ENCODE results near the gene KRTAP1-3.
"Not testable (repeated sequence)": the region's sequence is repeated elsewhere in the genome, so short reads cannot be mapped to it uniquely, and the experiment has no call there.

The KRTAP1-3 gene

DNA sequence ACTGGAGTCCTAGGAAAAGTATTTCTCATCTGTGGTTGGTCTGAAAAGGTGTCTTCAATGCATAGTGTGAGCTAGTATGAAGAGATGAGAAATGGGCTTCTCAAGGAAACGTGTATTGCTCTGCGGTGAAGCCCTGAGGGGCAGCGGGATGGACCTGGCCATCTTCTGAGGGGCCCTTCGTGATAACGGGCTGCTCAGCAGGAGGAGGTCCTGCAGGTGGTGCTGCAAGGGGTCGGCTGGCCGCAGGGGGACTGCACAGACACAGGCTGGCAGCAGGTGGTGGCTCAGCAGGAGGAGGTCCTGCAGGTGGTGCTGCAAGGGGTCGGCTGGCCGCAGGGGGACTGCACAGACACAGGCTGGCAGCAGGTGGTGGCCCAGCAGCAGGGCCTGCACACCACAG, 19.9 kb upstream of the KRTAP1-3 start:
- in situ Hi-C loops (cut with MboI; ENCODE audit: low sequenced_read_pairs): not testable (repeated sequence)

DNA sequence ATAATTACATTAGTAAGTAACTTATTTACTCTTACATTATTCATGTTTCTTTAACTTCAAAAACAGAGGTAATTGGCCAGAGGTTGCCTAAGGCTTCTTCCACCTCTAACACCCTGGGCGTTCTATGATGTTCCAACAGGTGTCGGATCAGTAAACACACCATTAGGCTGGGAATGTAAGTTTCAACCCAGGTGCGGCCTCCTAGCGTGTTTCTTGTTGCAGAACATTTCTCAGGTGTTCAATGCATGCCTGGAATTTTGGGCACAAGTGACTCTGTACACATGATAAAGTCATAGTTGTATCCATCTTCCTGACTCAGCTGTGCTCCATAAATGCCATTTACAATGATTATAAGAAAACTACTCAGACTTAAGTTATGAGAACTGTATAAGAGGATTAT, 19.4 kb upstream of the KRTAP1-3 start:
- in situ Hi-C loops (cut with MboI; ENCODE audit: low sequenced_read_pairs): no loop called here

DNA sequence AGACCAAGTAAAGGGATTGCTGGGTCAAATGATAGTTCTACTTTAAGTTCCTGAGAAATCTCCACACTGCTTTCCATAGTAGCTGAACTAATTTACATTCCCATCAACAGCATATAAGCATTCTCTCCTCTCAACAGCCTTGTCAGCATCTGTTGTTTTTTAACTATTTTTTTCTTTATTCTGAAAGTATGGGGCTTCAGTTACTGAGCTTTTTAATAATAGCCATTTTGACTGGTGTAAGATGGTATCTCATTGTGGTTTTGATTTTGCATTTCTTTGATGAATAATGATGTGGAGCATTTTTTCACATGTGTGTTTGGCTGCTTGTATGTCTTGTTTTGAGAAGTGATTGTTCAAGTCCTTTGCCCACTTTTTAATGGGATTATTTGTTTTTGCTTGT, 17.9 kb upstream of the KRTAP1-3 start:
- in situ Hi-C loops (cut with MboI; ENCODE audit: low sequenced_read_pairs): no loop called here

DNA sequence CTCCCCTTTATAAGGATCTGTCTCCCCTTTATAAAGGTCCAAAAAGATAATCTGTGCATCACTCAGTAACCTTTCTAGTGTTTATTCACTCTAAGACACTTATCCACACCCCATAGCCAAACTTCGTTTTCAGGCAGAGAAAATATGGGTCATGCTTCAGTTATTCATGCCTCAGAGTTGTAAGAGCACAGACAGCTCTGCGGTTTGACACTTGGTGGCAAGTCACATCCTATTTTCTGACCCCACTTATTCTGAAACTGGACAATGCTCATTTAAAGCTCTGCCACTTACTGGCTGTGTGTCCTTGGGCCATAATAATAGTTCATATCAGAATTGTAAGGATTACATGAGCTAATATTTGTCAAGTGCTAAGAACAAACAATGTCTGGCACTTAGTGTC, 14.4 kb upstream of the KRTAP1-3 start:
- in situ Hi-C loops (cut with MboI; ENCODE audit: low sequenced_read_pairs): no loop called here

DNA sequence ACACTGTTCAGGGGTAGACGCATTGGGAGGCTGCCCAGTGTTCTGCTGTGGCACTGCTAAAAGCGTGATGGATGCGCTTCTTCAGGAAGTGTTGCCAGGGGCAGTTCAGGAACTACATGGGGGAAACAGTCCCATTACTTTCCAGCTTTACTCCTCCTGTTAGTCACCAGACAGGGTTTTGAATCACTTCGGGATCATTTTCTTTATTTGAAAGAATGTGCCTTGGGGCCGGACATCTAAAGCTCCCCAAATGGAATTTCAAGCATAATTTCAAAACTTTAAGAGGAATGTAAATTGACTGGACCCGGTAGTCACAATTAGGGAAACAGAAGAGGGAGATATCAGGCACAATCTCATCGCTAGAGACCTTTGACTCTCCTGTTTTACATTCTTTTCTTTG, 13.8 kb upstream of the KRTAP1-3 start:
- in situ Hi-C loops (cut with MboI; ENCODE audit: low sequenced_read_pairs): no loop called here

DNA sequence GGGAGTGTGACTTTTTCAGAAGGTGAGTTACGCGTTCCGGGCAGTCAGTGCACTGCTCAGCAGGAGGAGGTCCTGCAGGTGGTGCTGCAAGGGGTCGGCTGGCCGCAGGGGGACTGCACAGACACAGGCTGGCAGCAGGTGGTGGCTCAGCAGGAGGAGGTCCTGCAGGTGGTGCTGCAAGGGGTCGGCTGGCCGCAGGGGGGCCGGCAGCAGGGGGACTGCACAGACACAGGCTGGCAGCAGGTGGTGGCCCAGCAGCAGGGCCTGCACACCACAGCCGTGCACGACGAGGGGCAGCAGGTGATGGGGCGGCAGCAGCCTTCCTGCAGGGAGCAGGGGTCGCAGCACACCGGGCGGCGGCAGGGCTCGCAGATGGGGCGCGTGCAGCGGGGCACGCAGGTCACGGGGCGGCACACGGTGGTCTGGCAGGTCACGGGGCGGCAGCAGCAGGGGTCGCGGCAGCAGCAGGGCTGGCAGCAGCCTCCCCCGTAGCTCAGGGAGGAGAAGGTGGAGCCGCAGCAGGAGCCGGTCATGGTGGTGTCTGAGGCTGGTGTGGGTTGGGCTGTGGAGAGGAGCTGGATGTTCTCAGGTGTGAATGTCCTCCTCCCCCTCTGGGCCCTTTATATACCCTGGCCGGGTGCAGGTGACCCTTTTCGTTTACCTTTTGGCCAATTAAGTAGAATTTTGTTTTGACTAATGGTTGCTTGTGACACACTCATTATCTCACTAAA, 12.2 kb upstream of the KRTAP1-3 start, which contains the start of gene KRTAP2-1:
Gene KRTAP2-1 (minus strand): TSS at position 582 of the 731 bp plus-strand sequence. CDS start 49 bp downstream, at position 533.
- in situ Hi-C loops (cut with MboI; ENCODE audit: low sequenced_read_pairs): not testable (repeated sequence)

DNA sequence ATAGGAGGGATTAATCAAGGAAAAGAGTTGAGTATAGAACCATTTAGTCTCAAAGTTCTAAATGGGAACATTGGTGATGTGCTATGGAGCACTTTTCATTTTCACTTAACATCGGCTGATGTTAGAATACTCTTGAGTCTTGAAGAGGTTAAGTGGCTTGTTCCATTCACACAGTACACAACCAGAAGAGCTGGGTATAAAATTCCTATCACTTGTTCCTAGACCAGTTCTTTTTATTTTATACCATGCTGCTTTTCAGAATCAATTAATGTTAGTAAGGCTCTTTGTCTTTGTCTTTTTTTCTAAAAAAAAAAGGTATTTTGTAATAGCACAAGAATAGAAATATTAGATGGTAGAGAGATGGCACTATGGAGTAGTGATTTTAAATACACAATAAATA, 8.3 kb upstream of the KRTAP1-3 start:
- in situ Hi-C loops (cut with MboI; ENCODE audit: low sequenced_read_pairs): no loop called here

DNA sequence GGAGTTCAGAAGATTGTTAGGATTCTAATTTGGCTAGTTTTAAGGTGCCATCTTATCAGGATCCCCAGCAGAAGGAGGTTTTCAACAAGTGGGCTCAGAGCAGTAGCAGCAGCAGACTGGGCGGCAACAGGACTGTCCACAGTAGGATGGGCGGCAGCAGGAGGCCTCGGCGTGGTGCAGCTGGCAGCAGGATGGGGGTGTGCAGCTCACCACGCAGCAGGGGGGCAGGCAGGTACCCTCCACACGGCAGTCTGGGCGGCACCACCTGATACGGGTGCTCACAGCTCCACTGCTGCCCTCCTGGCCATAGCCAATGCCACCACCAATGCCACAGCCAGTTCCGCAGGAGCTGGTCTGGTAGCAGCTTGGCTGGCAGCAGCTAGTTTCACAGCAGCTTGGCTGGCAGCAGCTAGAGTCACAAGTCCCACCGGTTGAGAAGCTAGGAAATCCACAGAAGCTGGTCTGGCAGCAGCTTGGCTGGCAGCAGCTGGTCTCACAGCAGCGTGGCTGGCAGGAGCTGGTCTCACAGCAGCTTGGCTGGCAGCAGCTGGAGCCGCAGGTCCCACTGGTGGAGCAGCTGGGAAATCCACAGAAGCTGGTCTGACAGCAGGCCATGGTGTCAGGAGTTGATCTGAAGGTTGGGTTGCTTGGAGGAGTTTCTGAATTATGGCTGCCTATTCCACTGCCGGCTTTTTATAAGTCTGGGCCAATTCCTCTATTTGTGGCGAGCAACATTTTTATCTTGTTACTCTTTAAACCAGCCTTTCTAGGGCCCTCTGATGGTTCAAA, 6.3 kb upstream of the KRTAP1-3 start, which contains the start of gene KRTAP1-1:
Gene KRTAP1-1 (minus strand): TSS at position 668 of the 789 bp plus-strand sequence. CDS start 53 bp downstream, at position 615.
- in situ Hi-C loops (cut with MboI; ENCODE audit: low sequenced_read_pairs): not testable (repeated sequence)

DNA sequence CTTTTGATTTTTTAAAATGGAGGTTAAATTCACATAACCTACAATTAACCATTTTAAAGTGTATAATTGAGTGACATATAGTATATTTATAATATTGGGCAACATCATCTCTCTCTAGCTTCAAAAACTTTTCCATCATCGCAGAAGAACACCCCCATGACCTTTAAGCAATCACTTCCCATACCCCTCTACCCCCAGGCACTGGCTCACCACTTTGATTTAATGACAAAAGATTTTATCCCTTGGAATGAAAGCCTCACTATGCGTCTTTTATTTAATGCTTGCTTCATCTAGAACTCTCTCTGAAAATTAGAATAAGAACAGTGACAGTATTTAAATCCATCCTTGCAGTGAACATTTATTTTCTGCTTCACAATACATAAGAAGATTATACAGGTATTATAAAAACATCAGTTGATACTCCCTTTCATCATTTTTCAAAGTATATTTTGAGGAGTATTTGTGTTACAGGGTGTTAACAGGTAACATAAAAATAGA, 3.2 kb upstream of the KRTAP1-3 start:
- in situ Hi-C loops (cut with MboI; ENCODE audit: low sequenced_read_pairs): no loop called here

DNA sequence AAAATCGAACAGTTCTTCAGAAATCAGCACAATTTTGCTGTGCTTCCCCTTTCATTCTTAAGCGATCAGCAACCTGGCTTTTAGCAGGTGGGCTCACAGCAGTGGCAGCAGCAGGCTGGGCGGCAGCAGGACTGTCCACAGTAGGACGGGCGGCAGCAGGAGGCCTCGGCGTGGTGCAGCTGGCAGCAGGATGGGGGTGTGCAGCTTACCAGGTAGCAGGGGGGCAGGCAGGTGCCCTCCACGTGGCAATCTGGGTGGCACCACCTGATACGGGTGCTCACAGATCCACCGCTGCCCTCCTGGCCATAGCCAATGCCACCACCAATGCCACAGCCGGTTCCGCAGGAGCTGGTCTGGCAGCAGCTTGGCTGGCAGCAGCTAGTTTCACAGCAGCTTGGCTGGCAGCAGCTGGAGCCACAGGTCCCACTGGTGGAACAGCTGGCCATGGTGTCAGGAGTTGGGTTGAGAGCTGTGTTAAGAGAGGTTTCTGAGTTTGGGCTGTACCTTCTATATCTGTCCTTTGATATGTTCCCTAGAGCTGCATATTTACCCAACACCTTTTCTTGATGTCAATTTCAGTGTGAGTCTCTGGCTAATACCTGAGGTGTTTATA, 4.9 kb downstream of the KRTAP1-3 start, which contains the start of gene KRTAP1-4:
Gene KRTAP1-4 (minus strand): TSS at position 563 of the 613 bp plus-strand sequence. CDS start 117 bp downstream, at position 446.
- in situ Hi-C loops (cut with MboI; ENCODE audit: low sequenced_read_pairs): no loop called here

DNA sequence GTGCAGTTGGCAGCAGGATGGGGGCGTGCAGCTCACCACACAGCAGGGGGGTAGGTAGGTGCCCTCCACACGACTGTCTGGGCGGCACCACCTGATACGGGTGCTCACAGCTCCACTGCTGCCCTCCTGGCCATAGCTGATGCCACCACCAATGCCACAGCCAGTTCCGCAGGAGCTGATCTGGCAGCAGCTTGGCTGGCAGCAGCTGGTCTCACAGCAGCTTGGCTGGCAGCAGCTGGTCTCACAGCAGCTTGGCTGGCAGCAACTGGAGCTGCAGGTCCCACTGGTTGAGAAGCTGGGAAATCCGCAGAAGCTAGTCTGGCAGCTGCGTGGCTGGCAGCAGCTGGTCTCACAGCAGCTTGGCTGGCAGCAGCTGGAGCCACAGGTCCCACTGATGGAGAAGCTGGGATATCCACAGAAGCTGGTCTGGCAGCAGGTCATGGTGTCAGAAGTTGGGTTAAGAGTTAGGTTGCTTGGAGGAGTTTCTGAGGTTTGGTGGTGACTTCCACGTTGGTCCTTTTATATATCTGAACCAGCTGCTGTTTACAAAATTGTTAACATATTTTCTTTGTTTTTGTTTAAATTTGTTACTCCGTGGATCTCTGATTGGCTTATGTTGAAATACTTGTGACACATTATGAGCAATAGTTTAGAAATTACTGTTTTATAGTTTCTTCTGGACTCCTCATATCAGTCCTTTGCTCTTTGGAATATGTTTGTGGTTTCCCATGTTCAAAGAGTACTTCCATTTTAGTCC, 7.8 kb downstream of the KRTAP1-3 start, which contains the start of gene KRTAP1-5:
Gene KRTAP1-5 (minus strand): TSS at position 494 of the 757 bp plus-strand sequence. CDS start 53 bp downstream, at position 441.
- in situ Hi-C loops (cut with MboI; ENCODE audit: low sequenced_read_pairs): no loop called here

DNA sequence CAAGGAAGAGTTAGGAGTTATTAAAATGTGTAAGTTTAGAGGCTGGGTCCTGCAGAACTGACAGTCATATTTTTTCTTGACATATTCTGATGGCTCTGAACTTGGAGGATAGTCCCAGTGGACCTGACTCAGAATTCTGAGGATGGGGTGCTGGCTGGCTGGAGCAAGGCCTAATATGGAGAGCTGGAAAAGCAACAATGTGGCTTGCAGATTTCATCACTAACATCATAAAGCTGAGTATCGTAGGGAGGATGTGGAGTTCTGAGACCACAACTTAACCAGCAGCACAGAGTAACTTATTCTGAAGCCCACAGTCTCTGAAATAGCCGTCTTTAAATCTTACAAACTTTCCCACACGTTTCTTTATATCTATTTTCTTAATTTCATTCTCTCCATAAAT, 10.0 kb downstream of the KRTAP1-3 start:
- in situ Hi-C loops (cut with MboI; ENCODE audit: low sequenced_read_pairs): no loop called here

DNA sequence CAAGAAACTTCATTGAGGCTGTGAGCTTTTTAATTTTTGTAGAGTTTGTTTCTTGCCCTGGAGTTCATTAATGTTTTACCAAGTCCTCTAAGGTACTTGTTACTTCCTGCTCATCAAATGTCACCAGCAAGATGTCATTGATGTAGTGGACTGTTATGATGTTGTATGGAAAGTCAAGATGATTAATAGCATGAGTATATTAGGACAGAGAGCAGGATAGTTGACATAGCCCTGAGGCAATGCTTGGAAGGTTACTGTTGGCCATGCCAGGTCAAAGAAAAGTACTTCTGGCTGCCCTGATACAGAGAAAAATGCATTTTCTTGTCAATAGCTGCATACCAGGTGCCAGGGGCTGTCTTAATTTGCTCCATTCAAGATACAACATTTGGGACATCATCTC, 14.3 kb downstream of the KRTAP1-3 start:
- in situ Hi-C loops (cut with MboI; ENCODE audit: low sequenced_read_pairs): no loop called here

DNA sequence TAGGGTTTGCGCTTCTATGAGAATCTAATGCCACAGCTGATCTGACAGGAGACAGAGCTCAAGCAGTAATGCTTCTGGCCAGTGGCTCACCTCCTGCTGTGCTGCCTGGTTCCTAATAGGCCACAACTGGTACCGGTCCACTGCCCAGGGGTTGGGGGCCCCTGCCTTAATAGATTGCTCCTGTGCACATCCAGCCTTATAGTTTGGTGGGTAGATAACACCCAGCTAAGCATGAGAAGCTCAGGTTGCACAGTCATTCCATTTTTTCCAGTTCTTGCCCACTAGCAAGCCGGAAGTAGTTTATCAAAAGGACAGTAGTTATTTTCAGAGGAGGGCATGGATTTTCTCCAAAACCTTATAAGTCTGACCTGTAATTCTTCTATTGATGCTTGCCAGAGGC, 15.3 kb downstream of the KRTAP1-3 start:
- in situ Hi-C loops (cut with MboI; ENCODE audit: low sequenced_read_pairs): no loop called here

DNA sequence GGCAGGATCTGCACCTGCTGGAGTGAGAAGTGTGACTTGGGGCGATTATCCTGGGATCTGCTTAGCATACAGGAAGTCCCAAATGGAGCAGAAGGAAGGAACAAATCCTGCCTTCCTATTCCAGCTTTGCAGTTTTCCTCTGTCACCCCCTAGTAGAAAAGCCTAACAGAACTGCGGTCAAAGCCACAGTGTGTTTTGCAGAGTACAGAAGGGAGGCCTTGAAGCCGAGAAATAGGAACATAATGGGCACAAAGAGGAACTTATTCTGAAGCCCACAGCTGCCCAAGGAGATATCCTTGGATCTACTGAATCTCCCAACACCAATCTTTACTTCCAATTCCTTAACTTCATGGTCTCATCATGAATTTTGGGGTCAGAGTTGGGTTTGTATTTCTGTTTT, 16.1 kb downstream of the KRTAP1-3 start:
- in situ Hi-C loops (cut with MboI; ENCODE audit: low sequenced_read_pairs): no loop called here

DNA sequence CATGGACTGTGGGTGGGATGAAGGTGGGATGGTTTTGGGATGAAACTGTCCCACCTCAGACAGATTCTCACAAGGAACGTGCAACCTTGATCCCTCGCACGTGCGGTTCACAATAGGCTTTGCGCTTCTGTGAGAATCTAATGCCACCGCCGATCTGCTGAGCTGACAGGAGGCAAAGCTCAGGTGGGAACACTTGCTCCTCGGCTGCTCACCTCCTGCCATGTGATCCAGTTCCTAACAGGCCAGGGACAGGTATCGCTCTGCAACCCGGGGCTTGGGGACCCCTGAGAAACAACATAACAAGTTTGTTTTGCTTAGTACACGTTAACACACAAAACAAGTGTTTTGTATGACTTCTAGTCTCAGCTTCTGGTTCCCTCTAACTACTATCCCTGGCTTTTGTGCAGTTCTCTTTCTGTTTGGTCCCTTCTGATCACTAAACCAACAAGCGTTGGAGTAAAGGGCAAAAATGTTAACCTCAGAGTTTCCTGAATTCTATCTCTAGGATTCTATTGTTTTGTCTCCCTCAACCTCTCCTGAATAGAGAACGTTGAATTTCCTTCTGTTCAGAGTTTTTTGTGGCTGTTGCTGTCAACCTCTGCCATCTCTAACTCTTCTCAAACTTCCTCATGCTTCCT, 18.0 kb downstream of the KRTAP1-3 start:
- in situ Hi-C loops (cut with MboI; ENCODE audit: low sequenced_read_pairs): no loop called here

DNA sequence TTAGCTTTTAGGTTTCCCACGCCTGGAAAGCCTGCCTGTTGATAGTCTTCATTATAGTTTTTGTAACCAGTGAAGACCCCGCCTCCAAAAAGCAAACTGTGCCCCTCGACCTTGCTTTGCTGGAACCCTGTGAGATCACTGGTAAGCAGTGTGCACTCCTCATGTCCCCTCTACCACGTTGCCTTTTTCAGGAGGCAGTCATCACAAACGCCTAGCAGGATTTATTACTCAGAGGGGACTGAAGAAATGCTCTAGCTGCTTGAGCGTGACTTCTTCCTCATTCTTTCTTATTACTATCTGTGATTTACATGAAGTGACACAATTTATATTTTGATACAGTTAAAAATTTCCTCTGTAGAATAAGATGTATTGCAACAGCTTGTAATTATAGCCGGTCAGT, 19.2 kb downstream of the KRTAP1-3 start:
- in situ Hi-C loops (cut with MboI; ENCODE audit: low sequenced_read_pairs): no loop called here

DNA sequence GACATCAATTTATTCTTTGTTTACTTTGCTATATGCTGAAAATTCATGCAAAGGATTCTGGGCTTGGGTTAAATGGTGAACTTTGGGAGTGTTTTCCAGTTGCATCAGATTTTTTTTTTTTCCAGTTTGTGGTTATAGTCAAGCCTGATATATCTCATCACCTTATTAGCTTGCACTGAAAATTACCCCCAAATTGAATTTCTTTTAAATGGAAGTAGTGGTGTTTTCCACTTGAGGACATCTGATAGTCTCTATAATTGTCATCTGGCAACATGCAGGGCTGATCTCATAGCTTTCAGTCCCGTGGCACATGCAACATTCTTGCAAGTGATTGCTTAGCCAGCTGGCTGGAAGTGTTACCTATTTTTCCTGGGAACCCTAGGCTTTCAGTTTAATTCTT, 21.1 kb downstream of the KRTAP1-3 start:
- in situ Hi-C loops (cut with MboI; ENCODE audit: low sequenced_read_pairs): no loop called here

DNA sequence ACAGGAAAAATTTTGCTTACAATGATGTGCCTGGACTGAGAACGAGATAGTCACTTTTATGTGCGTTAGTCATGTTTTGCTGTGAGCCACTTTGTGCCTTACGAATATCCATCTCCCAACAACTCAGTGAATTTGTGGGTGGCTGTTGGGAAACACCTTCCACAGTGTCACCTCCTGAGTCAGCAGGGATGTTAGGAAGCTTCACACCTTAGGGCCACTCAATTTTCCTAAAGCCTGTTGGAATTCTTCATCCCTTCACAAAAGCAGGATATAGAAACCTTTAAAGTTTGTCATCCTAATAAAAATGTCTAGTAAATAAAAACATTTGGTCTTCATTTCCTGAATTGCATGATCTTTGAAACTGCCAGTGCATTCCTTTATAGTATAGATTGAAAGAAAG, 21.5 kb downstream of the KRTAP1-3 start:
- in situ Hi-C loops (cut with MboI; ENCODE audit: low sequenced_read_pairs): no loop called here
